Measurements from ENCODE around the gene PARN.

DNA sequence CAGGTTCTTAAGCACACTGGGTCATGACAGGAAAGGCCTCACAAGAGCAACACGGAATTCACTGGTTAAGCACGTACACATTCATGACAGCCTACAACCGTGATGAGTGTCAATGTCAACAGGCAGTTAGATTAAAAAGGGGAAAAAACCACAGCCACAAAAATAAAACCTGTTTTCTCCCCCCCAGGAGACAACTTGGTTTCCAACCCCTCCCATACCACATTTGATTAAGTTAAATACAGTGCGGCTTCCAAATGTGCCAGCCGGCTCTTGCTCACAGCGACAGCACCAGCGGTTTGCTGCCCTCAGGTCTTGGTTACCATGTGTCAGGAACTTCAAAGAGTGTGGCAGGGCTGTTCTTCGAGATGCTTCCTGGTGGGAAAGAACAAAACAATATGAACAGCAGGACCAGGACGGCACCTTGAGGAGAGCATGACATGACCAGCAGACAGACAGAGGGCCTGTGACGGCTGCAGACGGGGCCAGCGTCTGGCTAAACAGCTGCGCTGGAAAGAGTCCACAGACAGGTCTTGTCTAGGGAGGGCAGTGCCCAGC is 193.6 kb downstream of the PARN start:
- TF ChIP-seq EZH2 (IDR thresholded peaks at IDR 0.05) = no peak
- no peak for TF ChIP-seq POLR2AphosphoS5 (IDR thresholded peaks at IDR 0.05; ENCODE audit: borderline replicate concordance, low read depth, low read length)
- no peak for TF ChIP-seq FOXP2 (optimal IDR thresholded peaks at IDR 0.05; ENCODE audit: control extremely low read depth, extremely low read length, insufficient read depth)
